Measurements from ENCODE around the gene WDR64.

The WDR64 gene

DNA sequence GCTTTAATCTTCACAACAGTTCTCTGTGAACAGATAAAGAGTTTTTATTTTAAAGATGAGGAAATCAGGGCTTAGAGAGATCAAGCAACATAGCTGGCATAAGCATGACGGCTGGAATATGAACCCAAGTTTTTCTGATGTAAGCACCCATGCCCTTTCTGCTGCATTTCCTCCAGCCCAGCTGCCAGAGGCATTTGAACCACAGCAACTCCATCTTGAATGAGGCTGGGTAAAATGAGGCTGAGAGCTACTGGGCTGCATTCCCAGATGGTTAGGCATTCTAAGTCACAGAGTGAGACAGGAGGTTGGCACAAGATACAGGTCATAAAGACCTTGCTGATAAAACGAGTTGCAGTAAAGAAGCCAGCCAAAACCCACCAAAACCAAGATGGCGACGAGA is 90.0 kb downstream of the WDR64 start:
- no peak for DNase-seq

DNA sequence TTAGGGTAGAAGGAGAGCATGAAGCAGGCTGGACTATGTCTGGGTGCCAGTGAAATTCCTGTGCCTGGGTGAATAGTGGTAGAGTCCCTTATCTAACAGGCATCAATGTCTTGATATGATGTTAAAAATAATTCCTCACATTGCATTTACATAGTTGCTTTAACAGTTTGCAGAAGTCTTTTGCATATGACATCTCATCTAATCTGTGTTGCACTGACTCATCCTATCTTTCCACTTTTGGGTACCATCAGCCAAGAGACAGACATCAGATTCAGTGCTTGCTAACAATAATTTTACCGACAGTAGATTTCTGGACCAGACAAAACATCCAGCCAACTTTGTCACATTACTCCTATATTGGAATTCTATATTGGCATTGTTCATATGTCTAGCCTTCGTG is 92.5 kb downstream of the WDR64 start:
- no peak for DNase-seq

- no peak for DNase-seq
Measured at GRCh38 chr1:241747992-241748391, 95.9 kb downstream of the WDR64 start.

- DNase-seq, result no peak
Measured at GRCh38 chr1:241749041-241749944, 97.2 kb downstream of the WDR64 start.

DNA sequence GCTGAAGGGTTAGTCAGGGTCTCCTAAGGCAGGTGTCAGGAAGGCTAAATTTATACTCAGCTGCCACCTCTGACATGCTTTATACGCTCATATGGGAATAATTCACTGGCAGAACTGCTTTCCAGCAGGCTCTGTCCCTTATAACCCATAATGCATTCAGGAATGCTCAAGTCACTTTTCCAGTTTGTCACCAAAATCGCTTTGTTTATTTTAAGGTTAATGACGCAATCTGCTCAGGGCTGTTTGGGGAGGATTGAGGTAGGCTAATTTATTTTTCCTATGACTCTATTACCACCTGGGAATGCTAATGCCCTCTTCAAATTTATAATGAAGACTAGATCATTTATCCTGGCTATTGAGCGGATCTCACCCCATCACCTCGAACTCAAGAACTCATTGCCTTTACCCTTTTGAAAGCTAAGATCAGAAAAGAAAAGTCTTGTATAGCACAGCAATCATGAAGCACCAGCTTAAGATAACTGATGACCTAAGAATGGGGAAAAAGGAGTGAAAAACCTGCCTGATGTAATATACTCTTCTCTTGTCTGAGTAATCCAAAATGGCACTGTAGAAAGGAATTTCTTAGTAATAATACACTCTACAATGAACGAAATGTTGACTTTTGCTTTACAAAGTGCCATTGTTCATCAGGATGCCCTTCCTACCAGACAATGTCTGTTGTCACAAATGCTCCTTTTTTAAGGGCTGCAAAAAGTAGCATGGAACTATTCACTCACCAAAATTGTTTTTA is 98.0 kb downstream of the WDR64 start:
- no peak for DNase-seq

DNA sequence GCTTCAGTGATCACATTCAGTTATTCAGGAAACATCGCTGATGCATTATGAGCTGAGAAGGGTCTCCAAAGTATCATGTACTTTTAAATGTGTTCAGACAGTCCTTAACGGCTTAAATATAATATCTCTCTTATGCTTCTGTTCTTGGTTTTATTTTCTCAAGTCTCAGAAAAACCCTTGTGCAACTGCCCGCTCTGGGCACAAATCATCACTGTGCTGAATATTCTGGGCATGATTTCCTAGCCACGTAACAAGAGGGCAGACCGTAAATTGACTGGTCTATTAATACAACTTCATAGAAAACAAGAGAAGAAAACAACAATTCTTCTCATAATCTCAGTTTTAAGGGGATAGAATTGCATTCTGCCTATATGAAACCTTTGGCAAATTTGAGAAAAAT is 99.4 kb downstream of the WDR64 start:
- DNase-seq, result no peak

- no peak for DNase-seq
Measured at GRCh38 chr1:241762713-241763339, 110.7 kb downstream of the WDR64 start.

DNA sequence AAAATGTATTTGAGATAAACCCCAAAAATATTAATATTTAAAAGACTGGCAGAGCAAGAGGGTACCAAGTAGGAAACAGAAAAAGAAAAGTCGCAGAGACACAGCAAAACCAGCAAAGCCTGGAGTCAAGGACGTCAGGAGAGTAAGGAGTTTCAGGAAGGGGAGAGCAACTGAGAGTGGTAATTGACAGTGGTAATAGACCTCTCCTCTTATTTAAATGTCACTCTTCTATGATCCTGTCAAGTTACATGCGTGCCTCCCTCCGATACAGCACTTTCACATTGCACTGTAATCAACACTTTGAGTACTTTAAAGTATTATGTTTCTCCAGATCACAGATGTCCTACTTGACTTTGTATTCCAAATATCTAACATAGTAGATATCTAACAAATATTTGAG is 113.3 kb downstream of the WDR64 start:
- no peak for DNase-seq

DNA sequence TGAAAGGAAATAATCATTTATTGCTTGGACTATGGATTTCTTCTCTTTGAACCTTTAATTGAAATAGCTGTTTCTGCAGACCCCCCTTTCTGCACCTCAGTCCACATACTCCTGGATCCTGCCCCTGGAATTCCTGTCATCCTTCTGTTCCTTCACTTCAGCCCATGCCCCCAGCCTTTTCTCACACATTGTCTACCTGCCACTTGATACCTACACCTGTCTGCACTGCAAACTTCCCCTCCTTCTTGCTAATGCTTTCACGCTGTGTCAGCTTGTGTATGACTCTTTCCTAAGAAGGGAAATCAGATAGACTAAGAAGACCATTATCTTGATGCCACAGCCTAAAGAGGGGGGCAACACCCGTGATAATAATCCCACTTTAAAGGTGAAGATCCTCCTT is 115.7 kb downstream of the WDR64 start:
- DNase-seq, result no peak

- DNase-seq, result no peak
Measured at GRCh38 chr1:241770115-241770514, 118.0 kb downstream of the WDR64 start.

DNA sequence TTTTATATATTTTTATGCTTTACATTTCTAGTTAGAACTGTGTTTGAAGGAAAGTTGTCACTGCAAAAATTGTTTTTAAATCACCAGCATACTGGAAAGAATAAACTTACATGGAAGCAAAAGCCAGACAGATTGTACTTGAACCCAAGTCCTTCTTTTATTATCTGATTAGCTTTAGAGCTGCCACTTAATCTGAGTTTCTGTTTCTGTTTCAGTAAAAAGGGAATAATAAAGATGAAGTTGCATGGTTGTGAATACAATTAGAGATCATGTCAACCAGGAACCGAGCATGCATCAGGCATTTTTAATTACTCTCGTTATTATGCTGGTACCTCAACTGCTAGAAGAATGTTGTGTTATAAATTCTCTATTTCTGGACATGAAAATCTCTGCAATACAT is 119.0 kb downstream of the WDR64 start:
- no peak for DNase-seq

DNA sequence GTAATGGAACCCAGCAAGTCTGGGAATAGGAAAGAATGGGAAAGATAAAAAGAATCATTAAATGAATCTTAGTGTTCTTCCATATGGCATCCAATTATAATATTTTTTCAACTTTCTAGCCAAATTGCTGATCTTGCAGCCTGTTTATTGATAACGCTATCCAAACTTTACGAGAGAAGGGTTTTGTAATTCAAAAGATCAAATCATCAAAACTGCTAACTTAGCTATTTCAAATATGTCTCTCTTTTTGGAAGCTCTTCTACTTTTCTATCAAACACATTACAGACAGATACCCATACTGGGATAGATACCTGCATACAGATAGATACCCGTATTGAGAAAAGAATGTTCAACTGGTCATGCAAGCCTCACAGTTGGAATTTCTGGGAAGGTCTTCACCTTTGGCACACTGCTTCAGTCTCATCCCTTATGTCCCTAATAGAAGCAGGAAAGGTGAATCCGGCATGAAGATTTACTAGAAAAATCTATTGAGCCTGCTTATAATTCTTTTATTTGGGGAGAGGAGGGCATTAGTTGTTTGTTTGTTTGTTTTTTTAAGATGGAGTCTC is 120.9 kb downstream of the WDR64 start:
- DNase-seq, result no peak

DNA sequence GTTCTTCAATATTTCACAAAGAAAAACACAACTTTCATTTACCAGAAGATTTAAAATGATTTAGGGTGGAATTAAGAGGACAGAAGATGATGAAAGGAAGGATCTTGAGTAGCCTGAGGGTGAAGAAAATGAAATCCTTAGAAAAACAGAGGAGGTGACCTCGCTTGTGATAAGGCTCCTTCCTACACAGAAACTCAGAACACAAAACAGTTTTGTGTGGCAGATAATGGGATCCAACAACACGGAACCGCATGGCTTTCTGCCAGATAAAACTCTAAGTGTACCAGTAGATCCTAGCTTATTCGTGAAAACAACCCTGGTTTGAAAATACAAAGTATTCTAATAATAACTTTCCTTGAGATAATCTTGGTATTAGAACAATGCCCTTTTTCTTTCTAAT is 121.9 kb downstream of the WDR64 start:
- no peak for DNase-seq

DNA sequence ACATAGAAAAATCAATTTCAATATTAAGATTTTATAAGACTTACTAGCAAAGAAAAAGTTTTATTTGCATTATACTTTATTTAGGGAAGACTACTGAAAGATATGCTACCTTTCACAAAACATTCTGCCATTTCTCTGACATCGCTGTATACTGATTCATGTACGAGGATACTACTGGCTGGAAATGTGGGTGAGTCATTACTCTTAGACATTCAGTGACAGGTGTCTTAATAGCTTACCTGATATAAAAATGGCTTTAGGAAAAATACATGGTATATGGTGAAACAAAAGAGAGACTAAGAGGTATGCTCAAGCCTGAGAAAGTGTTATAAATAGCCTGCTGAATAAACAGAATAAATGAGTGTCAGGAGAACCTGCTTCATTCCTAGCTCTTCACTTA is 122.9 kb downstream of the WDR64 start:
- DNase-seq, result no peak

DNA sequence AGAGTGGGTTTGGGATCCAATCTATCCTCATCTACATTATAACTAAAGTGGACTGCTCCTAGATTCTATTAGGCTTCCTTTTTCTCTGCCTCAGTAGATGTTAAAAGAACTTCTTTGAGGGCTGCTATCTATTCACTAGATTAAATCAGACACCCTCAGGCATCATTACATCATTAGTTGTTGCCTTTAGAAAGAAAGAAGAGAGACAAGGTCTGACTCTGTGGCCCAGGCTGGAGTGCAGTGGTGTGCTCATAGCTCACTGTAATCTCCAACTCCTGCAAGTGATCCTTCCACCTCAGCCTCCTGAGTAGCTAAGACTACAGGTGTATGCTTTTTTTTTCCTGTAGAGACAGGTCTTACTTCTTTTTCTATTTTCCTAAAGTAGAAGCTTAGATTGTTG is 124.8 kb downstream of the WDR64 start:
- no peak for DNase-seq

- DNase-seq, result no peak
Measured at GRCh38 chr1:241778117-241778516, 126.0 kb downstream of the WDR64 start.

- DNase-seq, result no peak
Measured at GRCh38 chr1:241779897-241780296, 127.8 kb downstream of the WDR64 start.

DNA sequence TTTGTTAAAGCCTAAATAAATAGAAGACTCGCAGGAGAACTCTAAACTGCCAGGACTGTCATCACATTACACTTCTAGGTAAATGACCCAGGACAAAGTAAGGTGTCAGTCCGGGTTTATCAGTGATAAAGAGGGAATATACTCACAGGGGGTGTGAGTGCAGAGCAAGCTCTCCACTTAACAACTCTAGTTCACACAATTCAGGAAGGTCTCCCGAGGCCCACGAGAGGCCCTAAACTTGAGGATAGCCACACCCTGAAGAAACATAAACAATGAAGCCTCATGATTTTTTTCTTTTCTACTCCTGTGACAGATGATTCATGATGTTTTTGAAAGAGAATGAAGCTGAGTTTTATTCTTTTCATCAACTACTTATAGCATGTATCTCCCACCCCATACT is 130.3 kb downstream of the WDR64 start:
- DNase-seq, result no peak

DNA sequence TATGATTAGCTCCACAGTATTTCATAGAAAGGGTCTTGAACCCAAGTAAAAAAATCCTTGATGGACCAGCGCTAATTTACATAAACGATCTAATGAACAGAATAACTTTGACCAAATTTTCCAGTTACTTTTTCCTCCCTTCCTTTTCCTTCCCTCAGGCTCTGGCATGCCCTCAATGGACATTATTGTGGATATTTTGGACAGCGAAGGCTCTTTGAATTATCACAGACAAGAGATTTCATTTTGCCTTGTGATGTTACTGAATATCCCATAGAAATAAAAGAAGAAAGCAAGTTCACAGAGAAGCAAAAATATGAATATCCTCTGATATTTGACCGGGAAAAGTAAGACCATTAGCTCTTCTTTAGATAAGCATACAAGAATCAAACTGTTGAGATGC is 135.6 kb downstream of the WDR64 start:
- DNase-seq, result no peak

DNA sequence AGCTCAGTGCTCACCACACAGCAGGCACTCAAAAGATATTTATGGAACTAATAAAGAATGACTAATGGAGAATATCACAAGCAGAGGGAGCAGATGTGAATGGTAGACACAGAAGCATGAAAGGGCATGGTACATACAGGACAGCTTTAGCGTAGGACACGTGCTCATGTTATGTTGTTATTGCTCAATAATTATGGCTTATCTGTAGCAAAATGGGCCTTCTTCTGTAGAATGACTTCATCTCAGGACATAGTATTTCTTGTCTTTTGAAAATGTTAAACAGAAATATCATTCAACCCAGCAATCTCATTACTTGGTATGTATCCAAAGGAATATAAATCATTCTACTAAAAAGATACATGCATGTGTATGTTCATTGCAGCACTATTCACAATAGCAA is 137.0 kb downstream of the WDR64 start:
- no peak for DNase-seq

GRCh38 chr1:241799416-241799815 is 147.3 kb downstream of the WDR64 start:
- no peak for DNase-seq

GRCh38 chr1:241800640-241801039 is 148.6 kb downstream of the WDR64 start:
- DNase-seq, result no peak

DNA sequence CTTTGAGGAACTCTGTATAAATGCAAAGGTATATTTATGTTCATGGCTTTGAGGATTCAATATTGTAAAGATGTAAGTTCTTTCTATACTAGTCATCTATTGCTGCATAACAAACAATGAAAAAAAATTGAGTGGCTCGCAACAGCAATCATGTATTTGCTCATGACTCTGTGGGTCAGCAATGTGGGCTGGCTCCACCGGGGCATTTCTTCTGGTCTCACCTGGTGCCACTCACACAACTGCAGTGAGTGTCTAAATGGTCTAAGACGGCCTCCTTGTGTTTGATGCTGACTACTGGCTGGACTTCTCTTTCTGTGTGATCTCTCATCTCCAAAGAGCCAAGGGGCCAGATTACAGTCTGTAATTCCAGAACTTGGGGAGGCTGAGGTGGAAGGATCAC is 150.8 kb downstream of the WDR64 start:
- no peak for DNase-seq
